ENCODE measurements around the gene MMP11. TPM values are rescaled to one million over a fixed set of nuclear protein-coding genes. Genes with fewer than 3 reads are reported as not detected.

The MMP11 gene
- polyA plus RNA-seq, 1 donor from 2014 or later: 9.3 TPM

- H3K9me2 ChIP-seq (ENCODE audit: insufficient read depth, low read length): no peaks in the 10 kb centered on the region
- no peaks in the 10 kb centered on the region for H3F3A ChIP-seq (ENCODE audit: insufficient read depth, low read length, poor library complexity, severe bottlenecking)
- no peaks in the 10 kb centered on the region for H3K27me3 ChIP-seq (ENCODE audit: insufficient read depth, low read depth, low read length)
- no peak overlapping the region for H2AFZ ChIP-seq (ENCODE audit: low read depth, low read length)
- H3K4me3 ChIP-seq (ENCODE audit: low read length): no peak overlapping the region
- H4K20me1 ChIP-seq (ENCODE audit: insufficient read depth): no peaks in the 10 kb centered on the region
- TF ChIP-seq SMC3 (conservative IDR thresholded peaks at IDR 0.05; ENCODE audit: poor library complexity) (no peak), RAD21 (conservative IDR thresholded peaks at IDR 0.05) (no peak), MXI1 (conservative IDR thresholded peaks at IDR 0.05; ENCODE audit: poor library complexity, severe bottlenecking) (no peak), TAF1 (IDR thresholded peaks at IDR 0.05; ENCODE audit: low read depth) (no peak), EP300 (conservative IDR thresholded peaks at IDR 0.05; ENCODE audit: poor library complexity, severe bottlenecking) (no peak), EZH2 (IDR thresholded peaks at IDR 0.05; ENCODE audit: borderline replicate concordance, insufficient read depth, low read length, poor library complexity, severe bottlenecking) (no peak)
- peaks cover 12% of the 10 kb centered on the region for H3K79me2 ChIP-seq (replicated peaks; ENCODE audit: insufficient read depth, low read length)
- no peaks in the 10 kb centered on the region for H3K9me3 ChIP-seq (ENCODE audit: low read length)
- no peak overlapping the region for H3K9ac ChIP-seq (ENCODE audit: low read length)
- no peak overlapping the region for H3K27ac ChIP-seq (ENCODE audit: low read length)
- H3K4me2 ChIP-seq (ENCODE audit: low read length): no peak overlapping the region
- no peaks in the 10 kb centered on the region for H3K36me3 ChIP-seq (ENCODE audit: insufficient read depth, low read length)
Observed at GRCh38 chr22:23832226-23833016, 59.8 kb downstream of the MMP11 start.

- Histone ChIP-seq H3K4me2 (ENCODE audit: low read length) (no peak overlapping the region), H3K27me3 (ENCODE audit: insufficient read depth, low read depth, low read length) (no peaks in the 10 kb centered on the region), H3K9me3 (ENCODE audit: low read length) (no peaks in the 10 kb centered on the region), H3K4me3 (ENCODE audit: low read length) (no peak overlapping the region), H4K20me1 (ENCODE audit: insufficient read depth) (no peaks in the 10 kb centered on the region), H3K27ac (ENCODE audit: low read length) (no peak overlapping the region), H3K9me2 (ENCODE audit: insufficient read depth, low read length) (no peaks in the 10 kb centered on the region), H2AFZ (ENCODE audit: low read depth, low read length) (no peak overlapping the region), H3K9ac (ENCODE audit: low read length) (no peak overlapping the region), H3F3A (ENCODE audit: insufficient read depth, low read length, poor library complexity, severe bottlenecking) (no peaks in the 10 kb centered on the region), H3K36me3 (ENCODE audit: insufficient read depth, low read length) (no peaks in the 10 kb centered on the region), H3K79me2 (replicated peaks; ENCODE audit: insufficient read depth, low read length) (peaks cover 12% of the 10 kb centered on the region)
- no peak for TF ChIP-seq MXI1 (conservative IDR thresholded peaks at IDR 0.05; ENCODE audit: poor library complexity, severe bottlenecking)
- no peak for TF ChIP-seq EZH2 (IDR thresholded peaks at IDR 0.05; ENCODE audit: borderline replicate concordance, insufficient read depth, low read length, poor library complexity, severe bottlenecking)
- no peak for TF ChIP-seq SMC3 (conservative IDR thresholded peaks at IDR 0.05; ENCODE audit: poor library complexity)
- TF ChIP-seq RAD21 (conservative IDR thresholded peaks at IDR 0.05): no peak
- no peak for TF ChIP-seq POLR2AphosphoS5 (IDR thresholded peaks at IDR 0.05)
- TF ChIP-seq CTCF (IDR thresholded peaks at IDR 0.05; ENCODE audit: poor library complexity, severe bottlenecking): no peak
Observed at GRCh38 chr22:23833017-23833751, 60.5 kb downstream of the MMP11 start.

Other genes with a start within 250 kb of the MMP11 start
- gene IGLL1, start 192.6 kb upstream of the MMP11 start, polyA plus RNA-seq: not detected in 2 replicates
- gene DRICH1, start 140.5 kb upstream of the MMP11 start, polyA plus RNA-seq: 0.48 and 1.6 TPM in 2 replicates
- gene RGL4, start 81.8 kb upstream of the MMP11 start, polyA plus RNA-seq: not detected in 2 replicates
- gene ZNF70, start 21.7 kb upstream of the MMP11 start, polyA plus RNA-seq: 1.3 and 1.5 TPM in 2 replicates
- not detected in 2 replicates for gene VPREB3, start 18.4 kb upstream of the MMP11 start, polyA plus RNA-seq
- gene C22orf15, start 9.9 kb upstream of the MMP11 start, polyA plus RNA-seq: not detected in 2 replicates
- 3.8 TPM in 1 of 2 replicates, not detected in the other for gene CHCHD10, start 4.9 kb upstream of the MMP11 start, polyA plus RNA-seq
- gene SMARCB1, start 14.1 kb downstream of the MMP11 start, polyA plus RNA-seq: 97.5 and 98.9 TPM in 2 replicates
- gene DERL3, start 66.2 kb downstream of the MMP11 start, polyA plus RNA-seq: 0.84 and 1.4 TPM in 2 replicates
- gene SLC2A11, start 85.0 kb downstream of the MMP11 start, polyA plus RNA-seq: 45.7 and 48.6 TPM in 2 replicates
- 369 and 421 TPM in 2 replicates for gene MIF, start 121.5 kb downstream of the MMP11 start, polyA plus RNA-seq
- gene GSTT2B, start 188.3 kb downstream of the MMP11 start, polyA plus RNA-seq: 1.3 TPM in 1 of 2 replicates, not detected in the other
- gene DDTL, start 194.0 kb downstream of the MMP11 start, polyA plus RNA-seq: 0.31 and 0.56 TPM in 2 replicates
- gene DDT, start 201.6 kb downstream of the MMP11 start, polyA plus RNA-seq: 117 and 122 TPM in 2 replicates
- gene GSTT2, start 207.3 kb downstream of the MMP11 start, polyA plus RNA-seq: not detected in 2 replicates
- gene GSTT4, start 232.6 kb downstream of the MMP11 start, polyA plus RNA-seq: not detected in 2 replicates
- gene CABIN1, start 238.5 kb downstream of the MMP11 start, polyA plus RNA-seq: 16.0 and 16.6 TPM in 2 replicates

All from neural cell (in vitro differentiated cells).